IMR-90 (cell line): ENCODE data around the gene METTL21C. TPM values are rescaled to one million over a fixed set of nuclear protein-coding genes. Genes with fewer than 3 reads are reported as not detected.

Experiments used
- ATAC-seq: fragments of 200-7000 bp; cut with Tn5 transposase; 2 replicates; pipeline ENCODE4 v1.9.1; 2020; ENCODE audit warnings: low read depth, mild to moderate bottlenecking, moderate library complexity
- BruUV-seq: library from RNA; stranded (reverse); fragments of 400-500 nt; replicated peaks from 2 replicates; lab custom pipeline; 2021; lab: Mats Ljungman, UMichigan
- CTCF ChIA-PET: fragments of 300-600 bp; formaldehyde crosslinking; extraction: SDS; loops from one replicate; lab custom pipeline; 2021; ENCODE audit warnings: antibody characterized with exemption; lab: Yijun Ruan, JAX
- POLR2A ChIA-PET: fragments of 300-600 bp; sonication (Branson Sonifier 250); formaldehyde crosslinking; loops from one replicate; lab custom pipeline; 2022; ENCODE audit warnings: antibody characterized with exemption; ENCODE audit not compliant: unreplicated experiment; lab: Charles Lee
- DNase-seq: peaks from one replicate; pipeline ENCODE4 v3.0.0; 2013
- H2AFZ ChIP-seq: replicated peaks from 2 replicates; pipeline ENCODE3; 2013; ENCODE audit warnings: low read length, mild to moderate bottlenecking; ENCODE audit not compliant: poor library complexity
- H2AK5ac ChIP-seq: 2 replicates; pipeline ENCODE4 v1.6.1; 2013; ENCODE audit warnings: low read depth, low read length, inconsistent platforms
- H2AK9ac ChIP-seq: replicated peaks from 2 replicates; pipeline ENCODE3; 2013; ENCODE audit warnings: mild to moderate bottlenecking, low read depth, low read length, moderate library complexity; ENCODE audit not compliant: poor library complexity
- H2BK120ac ChIP-seq: 2 replicates; pipeline ENCODE4 v1.6.1; 2013; ENCODE audit warnings: low read depth, low read length, inconsistent platforms
- H2BK15ac ChIP-seq: 3 replicates; pipeline ENCODE4 v1.6.1; 2013; ENCODE audit warnings: low read depth, low read length, inconsistent platforms
- H2BK20ac ChIP-seq: 2 replicates; pipeline ENCODE4 v1.6.1; 2013; ENCODE audit warnings: low read depth, mild to moderate bottlenecking, inconsistent platforms, low read length, moderate library complexity
- H2BK5ac ChIP-seq: 2 replicates; pipeline ENCODE4 v1.6.1; 2013; ENCODE audit warnings: mild to moderate bottlenecking, low read depth, low read length, inconsistent platforms; ENCODE audit not compliant: poor library complexity, severe bottlenecking
- H3K14ac ChIP-seq: replicated peaks from 2 replicates; pipeline ENCODE4 v1.6.1; 2013; ENCODE audit warnings: low read depth, low read length, inconsistent platforms
- H3K18ac ChIP-seq: 2 replicates; pipeline ENCODE4 v1.6.1; 2013; ENCODE audit warnings: low read depth, low read length, control low read depth
- H3K23ac ChIP-seq: 2 replicates; pipeline ENCODE4 v1.6.1; 2013; ENCODE audit warnings: low read depth, low read length, inconsistent platforms
- H3K27ac ChIP-seq: 2 replicates; pipeline ENCODE4 v1.5.1; 2013; ENCODE audit warnings: mild to moderate bottlenecking, control low read depth, low read length; ENCODE audit not compliant: insufficient read depth
- H3K27me3 ChIP-seq: 2 replicates; pipeline ENCODE4 v1.6.1; 2013; ENCODE audit warnings: low read length; ENCODE audit not compliant: control insufficient read depth, insufficient read depth
- H3K36me3 ChIP-seq: 2 replicates; pipeline ENCODE4 v1.6.1; 2013; ENCODE audit warnings: low read length, mixed read lengths; ENCODE audit not compliant: control insufficient read depth, insufficient read depth
- H3K4ac ChIP-seq: 2 replicates; pipeline ENCODE4 v1.6.1; 2013; ENCODE audit warnings: low read depth, low read length, inconsistent platforms
- H3K4me1 ChIP-seq: 2 replicates; pipeline ENCODE4 v1.6.1; 2013; ENCODE audit warnings: low read length, mixed read lengths; ENCODE audit not compliant: control insufficient read depth, insufficient read depth
- H3K4me2 ChIP-seq: 2 replicates; pipeline ENCODE4 v1.6.1; 2013; ENCODE audit warnings: low read depth, mild to moderate bottlenecking, control low read depth, low read length, moderate library complexity
- H3K4me3 ChIP-seq: 2 replicates; pipeline ENCODE4 v1.5.1; 2013; ENCODE audit warnings: low read depth, mild to moderate bottlenecking, control low read depth, low read length, moderate library complexity; ENCODE audit not compliant: insufficient read depth
- H3K56ac ChIP-seq: 2 replicates; pipeline ENCODE4 v1.6.1; 2013; ENCODE audit warnings: low read length, inconsistent platforms; ENCODE audit not compliant: insufficient read depth; ENCODE audit errors: extremely low read depth
- H3K79me1 ChIP-seq, 2 experiments: 2 replicates each; pipeline ENCODE4 v1.6.1; 2013; ENCODE audit warnings: low read length in 2 of 2, inconsistent platforms in 1 of 2, low read depth in 1 of 2
- H3K9ac ChIP-seq: 2 replicates; pipeline ENCODE4 v1.6.1; 2013; ENCODE audit warnings: low read depth, low read length, control low read depth
- H3K9me1 ChIP-seq: 2 replicates; pipeline ENCODE4 v1.6.1; 2013; ENCODE audit warnings: low read length, inconsistent platforms; ENCODE audit not compliant: insufficient read depth
- H3K9me3 ChIP-seq: 2 replicates; pipeline ENCODE4 v1.6.1; 2013; ENCODE audit warnings: low read length; ENCODE audit not compliant: control insufficient read depth, insufficient read depth
- H4K20me1 ChIP-seq: 2 replicates; pipeline ENCODE4 v1.6.1; 2013; ENCODE audit warnings: low read length, inconsistent platforms; ENCODE audit not compliant: insufficient read depth
- H4K5ac ChIP-seq: 2 replicates; pipeline ENCODE4 v1.6.1; 2013; ENCODE audit warnings: mild to moderate bottlenecking, low read depth, low read length, control low read depth
- H4K8ac ChIP-seq, 2 experiments: 2 replicates each; pipeline ENCODE4 v1.6.1; 2013; ENCODE audit warnings: low read depth in 2 of 2, low read length in 2 of 2, control low read depth in 1 of 2, inconsistent platforms in 1 of 2
- H4K91ac ChIP-seq: 2 replicates; pipeline ENCODE4 v1.6.1; 2013; ENCODE audit warnings: low read depth, low read length, inconsistent platforms; ENCODE audit not compliant: insufficient read depth
- BHLHE40 ChIP-seq: fragments of 150-350 bp; IDR thresholded peaks from 2 replicates; pipeline ENCODE4 v1.6.1; 2016; ENCODE audit warnings: mild to moderate bottlenecking, low read depth, low read length
- CEBPB ChIP-seq: IDR thresholded peaks from 2 replicates; pipeline ENCODE4 v1.6.1; 2012; ENCODE audit warnings: low read depth, low read length, improper control_type of control experiment
- CHD1 ChIP-seq: IDR thresholded peaks from 2 replicates; pipeline ENCODE4 v1.6.1; 2012; ENCODE audit warnings: low read depth, low read length, improper control_type of control experiment
- FOS ChIP-seq: fragments of 150-350 bp; IDR thresholded peaks from 2 replicates; pipeline ENCODE4 v1.6.1; 2016; ENCODE audit warnings: low read depth, low read length
- MAFK ChIP-seq: IDR thresholded peaks from 2 replicates; pipeline ENCODE4 v1.6.1; 2012; ENCODE audit warnings: low read depth, low read length, improper control_type of control experiment
- MAZ ChIP-seq: IDR thresholded peaks from 2 replicates; pipeline ENCODE4 v1.6.1; 2012; ENCODE audit warnings: low read depth, mild to moderate bottlenecking, low read length, improper control_type of control experiment, moderate library complexity, borderline replicate concordance
- MXI1 ChIP-seq: IDR thresholded peaks from 2 replicates; pipeline ENCODE4 v1.6.1; 2012; ENCODE audit warnings: low read depth, mild to moderate bottlenecking, low read length, moderate library complexity, borderline replicate concordance
- NFE2L2 ChIP-seq: fragments of 150-350 bp; IDR thresholded peaks from 2 replicates; pipeline ENCODE4 v1.6.1; 2016; ENCODE audit warnings: low read depth, mild to moderate bottlenecking, low read length
- POLR2A ChIP-seq: IDR thresholded peaks from 2 replicates; pipeline ENCODE4 v1.6.1; 2012; ENCODE audit warnings: mild to moderate bottlenecking, low read depth, low read length
- RAD21 ChIP-seq: IDR thresholded peaks from 2 replicates; pipeline ENCODE4 v1.6.1; 2012; ENCODE audit warnings: low read length, improper control_type of control experiment
- RCOR1 ChIP-seq: IDR thresholded peaks from 2 replicates; pipeline ENCODE4 v1.6.1; 2012; ENCODE audit warnings: mild to moderate bottlenecking, low read length, improper control_type of control experiment; ENCODE audit not compliant: insufficient replicate concordance
- RFX5 ChIP-seq: IDR thresholded peaks from 2 replicates; pipeline ENCODE4 v1.8.0; 2012; ENCODE audit warnings: low read depth, mild to moderate bottlenecking, low read length, moderate library complexity
- SMC3 ChIP-seq: fragments of 150-350 bp; IDR thresholded peaks from 2 replicates; pipeline ENCODE4 v1.6.1; 2016; ENCODE audit warnings: low read depth, mild to moderate bottlenecking, antibody characterized with exemption, low read length, moderate library complexity
- WGBS, 2 experiments: methylation state at CpG; one replicate each; pipeline versions ENCODE4 v1.1.5 to v1.1.7; 2013; ENCODE audit warnings: missing lambda C conversion rate in 2 of 2; ENCODE audit not compliant: insufficient read length in 1 of 2; ENCODE audit errors: extremely low coverage in 2 of 2; 5-methylcytosine and 5-hydroxymethylcytosine counted together
- dilution Hi-C: fragments of 300-500 bp; cut with HindIII; formaldehyde crosslinking; loops from one replicate; pipeline ENCODE4 v1.14.3; 2018; ENCODE audit warnings: low sequenced_read_pairs; ENCODE audit not compliant: unreplicated experiment
- in situ Hi-C: fragments of 300-500 bp; cut with MboI; formaldehyde crosslinking; loops from 3 replicates; pipeline ENCODE4 v1.14.3; 2019; ENCODE audit warnings: low sequenced_read_pairs, inconsistent platforms, mixed read lengths
- intact Hi-C: fragments of 100-400 bp; cut with micrococcal nuclease; formaldehyde crosslinking; loops from 2 replicates; pipeline ENCODE4 v1.10.0; 2022
- polyA plus RNA-seq, 3 experiments: library from polyadenylated mRNA; depleted of rRNA; stranded (reverse); fragments of >200 nt; gene quantifications; 2 replicates each; pipeline ENCODE4 v1.2.3, GENCODE V29; 2012; ENCODE audit warnings: low replicate concordance in 1 of 3
- total RNA-seq: library from RNA; depleted of rRNA; stranded (reverse); fragments of >200 nt; gene quantifications from 2 replicates; pipeline ENCODE4 v1.2.3, GENCODE V29; 2012
- TF ChIP-seq, protein P1 (sequence below): fragments of 150-350 bp; IDR thresholded peaks from 2 replicates; pipeline ENCODE4 v1.6.1; 2016; ENCODE audit warnings: low read depth, mild to moderate bottlenecking, low read length, moderate library complexity, borderline replicate concordance
- TF ChIP-seq, protein P2 (sequence below): fragments of 150-350 bp; IDR thresholded peaks from 2 replicates; pipeline ENCODE4 v1.6.1; 2017; ENCODE audit warnings: mild to moderate bottlenecking, antibody characterized with exemption, low read length, low read depth
- TF ChIP-seq, protein P3 (sequence below): conservative IDR thresholded peaks from 2 replicates; pipeline ENCODE4 v1.5.1; 2012; ENCODE audit warnings: mild to moderate bottlenecking, low read depth, low read length, improper control_type of control experiment

The METTL21C gene
- total and polyA plus RNA-seq, 2 of the 4 experiments (the other 2 are of a cell fraction) = not detected

DNA sequence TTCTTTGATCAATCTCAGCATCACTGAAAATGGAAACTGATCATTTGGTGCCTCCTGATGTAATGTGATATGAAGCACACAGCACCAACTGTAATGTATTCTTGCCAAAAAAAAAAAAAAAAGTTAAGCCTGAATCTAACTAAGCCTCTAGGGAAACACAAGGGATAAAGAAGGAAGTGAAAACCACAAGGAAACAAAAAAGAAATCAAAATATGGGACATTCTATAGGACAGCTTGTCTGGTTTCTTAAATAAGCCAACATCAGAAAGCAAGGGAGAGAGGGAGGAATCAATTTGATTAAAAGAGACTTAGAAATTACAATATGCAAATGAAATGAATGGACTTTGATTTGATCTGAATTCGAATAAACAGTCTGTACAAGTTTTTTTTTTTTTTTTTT lies 20.6 kb upstream of the METTL21C start:
- no peak overlapping the region for H3K56ac ChIP-seq
- H3K14ac ChIP-seq = no peak overlapping the region
- H2BK15ac ChIP-seq = no peak overlapping the region
- no peak overlapping the region for H3K4me3 ChIP-seq
- H3K4me2 ChIP-seq = no peak overlapping the region
- H3K36me3 ChIP-seq = no peaks in the 10 kb centered on the region
- no peaks in the 10 kb centered on the region for H3K9me3 ChIP-seq
- no peak overlapping the region for H4K8ac ChIP-seq
- H3K4me1 ChIP-seq = no peaks in the 10 kb centered on the region
- H3K9me1 ChIP-seq = no peaks in the 10 kb centered on the region
- H3K79me1 ChIP-seq = no peaks in the 10 kb centered on the region
- WGBS, 2 experiments = no CpG with 5 or more reads among the region's 1 CpG
- H4K5ac ChIP-seq = no peak overlapping the region
- no peak overlapping the region for H3K4ac ChIP-seq
- TF ChIP-seq SMC3 (no peak), MAFK (no peak), MAZ (no peak), RAD21 (no peak), MXI1 (no peak), CEBPB (no peak), RCOR1 (no peak), FOS (no peak), RFX5 (no peak), POLR2A (no peak), NFE2L2 (no peak), BHLHE40 (no peak), CHD1 (no peak)
- TF ChIP-seq, protein P1, sequence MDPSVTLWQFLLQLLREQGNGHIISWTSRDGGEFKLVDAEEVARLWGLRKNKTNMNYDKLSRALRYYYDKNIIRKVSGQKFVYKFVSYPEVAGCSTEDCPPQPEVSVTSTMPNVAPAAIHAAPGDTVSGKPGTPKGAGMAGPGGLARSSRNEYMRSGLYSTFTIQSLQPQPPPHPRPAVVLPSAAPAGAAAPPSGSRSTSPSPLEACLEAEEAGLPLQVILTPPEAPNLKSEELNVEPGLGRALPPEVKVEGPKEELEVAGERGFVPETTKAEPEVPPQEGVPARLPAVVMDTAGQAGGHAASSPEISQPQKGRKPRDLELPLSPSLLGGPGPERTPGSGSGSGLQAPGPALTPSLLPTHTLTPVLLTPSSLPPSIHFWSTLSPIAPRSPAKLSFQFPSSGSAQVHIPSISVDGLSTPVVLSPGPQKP = no peak
- TF ChIP-seq, protein P2, sequence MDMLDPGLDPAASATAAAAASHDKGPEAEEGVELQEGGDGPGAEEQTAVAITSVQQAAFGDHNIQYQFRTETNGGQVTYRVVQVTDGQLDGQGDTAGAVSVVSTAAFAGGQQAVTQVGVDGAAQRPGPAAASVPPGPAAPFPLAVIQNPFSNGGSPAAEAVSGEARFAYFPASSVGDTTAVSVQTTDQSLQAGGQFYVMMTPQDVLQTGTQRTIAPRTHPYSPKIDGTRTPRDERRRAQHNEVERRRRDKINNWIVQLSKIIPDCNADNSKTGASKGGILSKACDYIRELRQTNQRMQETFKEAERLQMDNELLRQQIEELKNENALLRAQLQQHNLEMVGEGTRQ = no peak
- TF ChIP-seq, protein P3, sequence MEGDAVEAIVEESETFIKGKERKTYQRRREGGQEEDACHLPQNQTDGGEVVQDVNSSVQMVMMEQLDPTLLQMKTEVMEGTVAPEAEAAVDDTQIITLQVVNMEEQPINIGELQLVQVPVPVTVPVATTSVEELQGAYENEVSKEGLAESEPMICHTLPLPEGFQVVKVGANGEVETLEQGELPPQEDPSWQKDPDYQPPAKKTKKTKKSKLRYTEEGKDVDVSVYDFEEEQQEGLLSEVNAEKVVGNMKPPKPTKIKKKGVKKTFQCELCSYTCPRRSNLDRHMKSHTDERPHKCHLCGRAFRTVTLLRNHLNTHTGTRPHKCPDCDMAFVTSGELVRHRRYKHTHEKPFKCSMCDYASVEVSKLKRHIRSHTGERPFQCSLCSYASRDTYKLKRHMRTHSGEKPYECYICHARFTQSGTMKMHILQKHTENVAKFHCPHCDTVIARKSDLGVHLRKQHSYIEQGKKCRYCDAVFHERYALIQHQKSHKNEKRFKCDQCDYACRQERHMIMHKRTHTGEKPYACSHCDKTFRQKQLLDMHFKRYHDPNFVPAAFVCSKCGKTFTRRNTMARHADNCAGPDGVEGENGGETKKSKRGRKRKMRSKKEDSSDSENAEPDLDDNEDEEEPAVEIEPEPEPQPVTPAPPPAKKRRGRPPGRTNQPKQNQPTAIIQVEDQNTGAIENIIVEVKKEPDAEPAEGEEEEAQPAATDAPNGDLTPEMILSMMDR = no peak
- no peaks in the 10 kb centered on the region for H4K20me1 ChIP-seq
- DNase-seq (no peak), ATAC-seq (no peak)
- H2AK5ac ChIP-seq = no peak overlapping the region
- BruUV-seq = no TSS peak
- H2AK9ac ChIP-seq = no peak overlapping the region
- H3K9ac ChIP-seq = no peak overlapping the region
- no peak overlapping the region for H2BK5ac ChIP-seq
- intact Hi-C loops = no loop called here
- H3K27ac ChIP-seq = no peak overlapping the region
- ChIA-PET CTCF (interaction anchor here (0.5 kb wide), 1 partner anchor 126 kb away, joined by 3 read pairs; no protein-coding TSS in a partner anchor), POLR2A (no interaction called here)
- H3K27me3 ChIP-seq = peaks cover 2% of the 10 kb centered on the region
- dilution Hi-C loops = no loop called here
- no peak overlapping the region for H2AFZ ChIP-seq
- no peak overlapping the region for H2BK120ac ChIP-seq
- H4K91ac ChIP-seq = no peak overlapping the region
- H2BK20ac ChIP-seq = no peak overlapping the region
- in situ Hi-C loops = no loop called here
- H3K23ac ChIP-seq = no peak overlapping the region
- H3K18ac ChIP-seq = no peak overlapping the region
